GM12878 (cell line): Measurements from ENCODE around the gene TEX264. TPM values are rescaled to one million over a fixed set of nuclear protein-coding genes. Genes with fewer than 3 reads are reported as not detected.
A peak's percentile ranks its signal among the peaks of the same experiment; 100 is the strongest.

Experiments used
- NKRF ChIP-seq: fragments of 450-650 bp; conservative IDR thresholded peaks from 2 replicates; pipeline ENCODE4 v1.6.1; 2017; ENCODE audit warnings: mild to moderate bottlenecking, moderate library complexity
- SMC3 ChIP-seq: IDR thresholded peaks from 2 replicates; pipeline ENCODE4 v1.6.1; 2011; ENCODE audit warnings: low read length, improper control_type of control experiment, borderline replicate concordance
- ZBTB11 ChIP-seq: fragments of 450-650 bp; formaldehyde crosslinking; IDR thresholded peaks from 2 replicates; pipeline ENCODE4 v1.5.0; 2022; ENCODE audit warnings: mild to moderate bottlenecking, missing genetic modification characterization
- polyA plus RNA-seq, 11 experiments: library from polyadenylated mRNA; depleted of rRNA in 4 of 11; unstranded in 6 of 11; stranded (reverse) in 5 of 11; fragments of >200 nt; fragmentation: Nextera tagmentation in 4 of 11; fragmentation: Illumina TruSeq in 1 of 11; extraction: Ambion mirVana in 4 of 11; extraction: Trizol in 1 of 11; gene quantifications; 1 replicate in 1 of 11; 2 replicates in 10 of 11; pipeline versions ENCODE4 v1.2.1 to v1.2.3, GENCODE V29; 2011 to 2016; ENCODE audit warnings: inconsistent platforms in 2 of 11, missing spikeins in 2 of 11, low read depth in 1 of 11
- total RNA-seq, 4 experiments: library from RNA; depleted of rRNA in 3 of 4; stranded (reverse); fragments of >200 nt in 3 of 4; fragmentation: Illumina TruSeq in 1 of 4; extraction: Trizol in 1 of 4; gene quantifications; 2 replicates each; pipeline versions ENCODE4 v1.2.1 to v1.2.3, GENCODE V29; 2013 to 2021

The TEX264 gene
- total and polyA plus RNA-seq, 10 of the 15 experiments (the other 5 are each of a cell fraction or from before 2014, with no cell fraction given), result 3.6 to 63.0 (median 52.4) TPM

DNA sequence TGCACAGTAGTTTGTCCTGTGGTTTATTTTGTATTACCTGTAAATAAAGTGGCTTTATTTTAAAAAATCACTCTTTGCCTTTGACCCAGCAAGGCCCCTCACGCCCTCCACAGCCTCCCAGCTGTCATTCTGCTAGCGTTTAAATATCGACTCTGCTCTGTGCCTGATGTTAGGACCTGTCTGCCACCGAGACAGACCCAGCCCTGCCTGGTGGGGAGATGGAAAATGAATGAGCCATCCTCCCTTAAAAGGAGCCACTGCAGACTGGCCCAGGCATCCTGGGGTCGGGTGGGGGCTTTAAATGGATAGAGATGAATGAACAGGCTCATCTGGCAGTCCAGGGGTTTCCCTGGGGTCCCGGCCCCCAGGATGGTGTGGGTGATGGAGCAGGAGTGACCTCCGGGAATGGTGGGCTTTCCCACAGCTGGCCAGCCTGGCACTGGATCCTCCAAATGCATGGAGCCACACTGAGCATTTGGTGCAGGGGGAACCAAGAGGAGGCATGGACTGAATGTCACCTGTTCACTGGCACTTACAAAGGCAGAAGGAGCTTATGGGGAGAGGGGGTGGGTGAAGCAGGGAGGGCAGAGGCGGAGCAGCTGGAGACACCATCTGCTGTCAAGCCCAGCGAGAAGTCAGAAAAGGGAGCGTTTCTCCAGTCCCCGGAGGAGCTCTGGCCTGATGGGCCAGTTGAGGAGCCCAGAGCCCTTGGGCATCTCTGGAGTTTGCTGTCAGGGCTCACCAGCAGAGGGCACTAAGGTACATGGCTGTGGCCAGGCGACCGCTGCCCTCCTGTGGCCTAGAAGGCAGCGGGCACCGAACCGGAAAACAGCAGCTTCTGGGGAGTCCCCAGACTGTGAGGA is 47.7 kb downstream of the TEX264 start (continued):
- TF ChIP-seq ZBTB11 (CRISPR knock-in tag) (no peak), SMC3 (peak; percentile 62), NKRF (no peak)
